NCI-H1417 (cell line): ENCODE results near the gene FOXO6.

Experiments
- DNase-seq, 3 experiments: peaks; one replicate each; lab custom pipeline; 2025; lab: John Stamatoyannopoulos, UW

Gene FOXO6

DNA sequence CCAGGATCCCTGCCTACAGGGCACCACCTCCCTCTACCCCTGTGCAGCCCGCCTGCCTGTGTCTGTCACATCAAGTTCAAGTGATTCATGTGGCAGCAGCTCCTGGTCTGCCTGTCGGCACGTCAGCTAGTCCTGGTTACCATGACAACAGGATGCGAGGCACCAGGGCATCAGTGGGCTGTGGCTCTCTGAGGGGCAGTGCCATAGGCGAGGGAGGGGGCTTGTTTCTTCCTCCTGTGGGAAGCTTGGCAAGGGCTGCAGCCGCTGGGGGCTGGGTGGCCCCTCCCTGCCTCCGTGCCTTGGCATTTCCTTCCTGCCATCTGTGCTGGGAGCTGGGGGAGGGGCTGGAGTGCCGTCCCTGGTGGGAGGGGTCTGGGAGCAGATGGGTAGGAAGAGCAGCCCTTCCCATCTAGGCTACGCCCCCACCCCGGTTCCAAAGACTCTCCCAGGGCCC lies 43.1 kb downstream of the FOXO6 start:
- peak; percentile 59 to 92 (median 76) for DNase-seq

DNA sequence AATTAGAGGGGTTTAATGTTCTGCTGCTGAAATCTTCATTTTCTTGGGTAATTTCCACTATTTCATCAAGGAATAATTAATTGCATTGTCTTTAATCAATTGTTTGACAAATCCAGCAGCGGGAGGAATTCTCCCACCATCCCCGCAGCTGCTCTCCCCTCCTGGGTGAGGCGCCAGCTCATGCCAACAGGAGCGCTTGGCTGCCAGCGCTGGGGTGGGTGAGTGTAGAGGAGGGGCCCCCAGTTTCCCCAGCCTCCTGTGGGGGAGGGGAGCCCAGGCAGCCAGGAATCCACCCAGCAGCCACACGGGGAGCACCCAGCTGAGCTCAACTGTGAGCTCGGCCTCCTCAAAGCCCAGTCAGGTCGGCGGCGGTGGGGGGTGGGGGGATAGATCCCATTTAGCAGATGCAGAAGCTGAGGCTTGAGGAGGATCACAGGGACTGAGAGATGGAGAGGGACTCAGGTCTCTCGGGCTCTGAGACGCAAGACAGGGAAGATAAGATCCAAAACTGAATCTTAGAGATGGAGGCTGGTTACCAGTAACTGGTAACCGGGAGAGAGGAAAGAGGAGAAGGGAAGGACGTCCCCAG lies 46.5 kb downstream of the FOXO6 start:
- DNase-seq, result no peak

DNA sequence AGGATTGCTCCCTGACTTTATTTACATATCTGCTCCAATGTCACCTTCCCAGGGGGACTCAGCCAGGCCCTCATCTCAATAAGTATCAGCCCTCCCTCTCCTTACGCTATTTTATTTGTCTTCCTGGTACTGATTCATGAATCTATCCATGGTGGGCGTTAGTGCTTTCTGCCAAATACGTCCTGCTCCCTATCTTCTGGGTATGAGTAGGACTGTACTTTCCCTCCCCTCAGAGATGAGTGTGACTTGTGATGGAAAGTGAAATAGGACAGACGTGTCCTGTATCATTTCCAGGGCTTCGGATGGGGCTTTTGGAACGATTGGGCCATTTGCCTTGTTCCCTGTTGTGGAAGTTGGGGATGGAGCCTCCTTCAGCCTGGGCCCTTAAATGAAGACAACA lies 47.5 kb downstream of the FOXO6 start:
- DNase-seq, result no peak

DNA sequence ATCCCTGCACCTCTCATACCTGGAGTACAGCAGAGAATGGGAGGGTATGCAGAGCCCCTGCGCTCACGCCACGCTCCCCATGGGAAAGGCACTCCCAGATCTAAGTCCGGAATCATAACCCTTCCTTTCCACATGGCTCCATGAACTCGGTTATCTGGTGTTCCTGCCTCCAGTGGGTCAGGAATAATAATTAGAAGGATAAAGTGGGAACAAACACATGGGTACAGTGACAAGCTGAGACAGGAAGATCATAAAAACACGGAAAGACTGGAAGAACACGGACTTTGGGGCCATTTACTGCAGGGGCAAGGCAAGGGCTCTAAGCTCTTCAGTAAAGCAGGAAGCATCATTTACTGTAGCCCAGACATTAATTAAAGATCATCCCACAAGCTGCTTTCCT lies 48.6 kb downstream of the FOXO6 start:
- no peak for DNase-seq

DNA sequence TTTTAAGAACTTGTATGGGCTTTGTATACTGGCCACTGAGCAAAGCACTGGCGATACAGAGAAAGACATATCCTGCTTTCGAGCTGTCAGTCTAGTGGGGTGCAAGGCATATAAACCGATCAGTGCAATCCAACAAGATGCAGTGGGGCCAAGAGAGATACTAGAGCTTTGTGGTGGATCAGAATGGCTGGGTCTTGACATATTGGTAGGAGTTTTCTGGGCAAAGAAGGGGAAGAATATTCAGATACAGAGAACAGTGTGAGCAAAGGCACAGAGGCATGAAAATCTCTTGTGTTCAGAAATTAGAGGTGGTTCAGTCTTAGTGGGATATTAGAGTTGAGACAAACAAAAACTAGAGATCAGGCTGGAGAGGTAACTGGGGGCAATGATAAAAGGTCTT lies 49.2 kb downstream of the FOXO6 start:
- no peak for DNase-seq

DNA sequence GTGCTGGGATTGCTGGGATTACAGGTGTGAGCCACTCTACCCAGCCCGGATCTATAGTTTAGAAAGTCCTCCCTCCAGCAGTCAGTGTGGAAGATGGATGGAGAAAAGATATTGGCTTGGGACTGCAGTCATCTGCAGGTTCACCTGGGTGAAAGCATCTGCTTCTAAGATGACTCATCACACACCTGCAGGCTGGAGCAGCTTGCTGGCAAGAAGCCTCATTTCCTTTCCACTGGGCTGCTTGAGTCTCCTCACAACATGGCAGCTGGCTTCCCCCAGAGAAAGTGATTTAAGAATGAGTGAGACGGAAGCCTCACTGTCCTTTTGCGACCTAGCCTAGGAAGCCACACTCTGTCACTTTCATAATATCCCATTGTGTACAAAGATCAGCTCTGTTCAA lies 50.0 kb downstream of the FOXO6 start:
- DNase-seq, result no peak

DNA sequence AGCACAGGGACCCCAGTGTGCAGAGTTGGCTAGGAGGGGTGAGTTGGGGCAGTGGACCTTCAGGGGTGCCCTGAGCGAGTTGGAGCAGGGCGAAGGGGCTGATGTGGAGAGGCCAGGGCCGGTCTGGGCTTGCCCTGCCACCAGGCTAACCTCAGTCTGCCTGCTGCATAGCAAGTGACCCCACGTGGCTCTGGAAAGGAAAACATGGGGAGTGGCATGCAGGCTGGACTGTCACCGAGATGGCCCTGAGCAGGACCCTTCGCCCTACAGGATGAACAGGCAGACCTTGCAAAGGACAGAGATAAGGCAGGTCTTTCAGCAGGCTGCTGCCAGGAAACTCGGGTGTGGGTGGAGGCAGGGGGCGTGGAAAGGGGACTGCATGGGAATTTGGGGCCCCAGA lies 51.5 kb downstream of the FOXO6 start:
- peak in 1 of 3 experiments; percentile 56 for DNase-seq

DNA sequence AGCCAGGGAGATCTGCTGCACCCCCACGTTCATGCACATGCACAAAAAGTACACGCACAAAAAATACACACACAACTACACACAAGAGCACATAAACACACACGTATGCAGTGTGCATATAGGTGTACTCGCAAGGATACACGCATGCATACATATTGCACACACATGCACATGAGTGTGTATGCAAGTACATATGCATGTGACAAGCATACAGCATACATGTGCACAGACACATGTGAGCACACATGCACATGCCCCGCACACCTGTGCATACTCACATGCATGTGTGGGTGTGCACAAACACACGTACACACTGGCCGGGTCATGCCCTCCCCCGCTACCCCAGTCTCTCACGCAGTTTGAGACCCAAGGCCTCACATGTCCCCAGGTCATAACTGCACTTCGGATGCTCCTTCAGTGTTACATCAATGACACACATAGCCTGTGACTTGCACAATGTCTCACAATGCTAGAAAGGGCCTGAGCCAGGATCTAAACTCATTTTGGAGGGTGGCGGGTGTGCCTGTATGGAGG lies 52.6 kb downstream of the FOXO6 start:
- DNase-seq, result no peak

DNA sequence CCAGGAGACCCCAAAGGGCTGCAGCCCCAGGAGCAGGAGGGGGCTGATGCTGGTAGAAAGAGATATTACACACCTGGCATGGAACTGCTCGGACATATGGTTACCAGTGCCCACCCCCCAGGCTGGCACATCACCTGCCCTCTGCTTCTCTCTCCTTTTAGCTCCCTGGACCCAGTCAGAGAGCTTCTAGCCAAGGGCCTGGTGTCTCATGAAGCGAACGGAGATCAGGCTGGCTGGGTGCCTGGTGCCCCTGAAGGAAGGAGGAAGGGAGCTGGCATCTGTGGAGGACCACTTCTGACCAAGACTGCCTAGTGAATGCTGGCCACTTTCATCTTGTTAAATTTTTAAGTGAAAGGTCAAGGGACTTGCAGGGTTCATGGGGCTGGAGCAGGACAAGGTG lies 53.1 kb downstream of the FOXO6 start:
- DNase-seq, result no peak

DNA sequence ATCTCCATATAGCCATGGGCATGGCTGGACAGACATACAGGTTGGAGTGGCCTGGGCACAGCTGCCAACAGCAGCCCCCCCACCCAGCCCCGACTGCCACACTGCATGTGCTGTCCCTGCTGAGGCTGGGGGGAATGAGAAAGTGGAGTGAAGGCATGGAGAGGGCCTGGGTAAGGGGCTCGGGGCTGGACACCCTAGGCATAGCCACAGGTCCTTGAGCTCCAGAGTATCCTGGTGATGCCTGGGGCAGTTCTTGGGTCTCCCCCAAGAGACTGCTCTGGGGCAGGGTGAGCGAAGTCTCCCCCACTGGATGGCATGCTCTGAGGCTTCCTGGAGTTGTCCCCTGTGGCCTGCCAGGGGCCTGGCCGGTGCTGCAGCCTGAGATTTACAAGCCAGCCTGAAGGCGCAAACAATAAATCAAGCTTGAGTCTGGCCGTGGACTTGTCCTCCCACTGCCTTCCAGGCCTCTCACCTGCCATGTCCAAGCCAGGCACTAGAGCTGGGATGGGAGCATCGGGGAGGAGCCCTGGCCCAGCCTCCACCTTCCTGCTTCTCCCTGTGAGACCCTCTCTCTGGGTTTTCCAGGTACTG lies 53.6 kb downstream of the FOXO6 start:
- peak in 2 of 3 experiments; percentile 32 to 84 for DNase-seq

DNA sequence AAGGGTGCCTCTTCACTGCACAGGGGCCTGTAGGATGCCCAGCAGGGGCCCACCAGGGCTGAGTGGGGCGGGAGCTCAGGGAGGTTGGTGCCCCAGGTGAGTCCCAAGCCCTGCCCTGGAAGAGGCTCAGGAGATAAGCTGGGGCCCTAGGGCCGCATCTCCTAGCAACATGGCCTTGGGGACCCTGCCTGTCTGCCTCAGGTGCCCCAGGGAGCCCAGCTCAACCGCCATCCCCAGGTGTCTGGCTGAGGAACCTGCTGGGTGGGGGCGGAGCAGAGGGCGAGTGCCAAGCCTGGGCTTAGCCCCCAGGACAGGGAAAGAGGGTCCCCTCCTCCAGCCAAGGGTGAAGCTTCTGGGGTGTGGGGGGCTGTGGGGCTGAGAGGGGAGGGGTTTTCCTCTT lies 54.8 kb downstream of the FOXO6 start:
- peak in 1 of 3 experiments; percentile 41 for DNase-seq

DNA sequence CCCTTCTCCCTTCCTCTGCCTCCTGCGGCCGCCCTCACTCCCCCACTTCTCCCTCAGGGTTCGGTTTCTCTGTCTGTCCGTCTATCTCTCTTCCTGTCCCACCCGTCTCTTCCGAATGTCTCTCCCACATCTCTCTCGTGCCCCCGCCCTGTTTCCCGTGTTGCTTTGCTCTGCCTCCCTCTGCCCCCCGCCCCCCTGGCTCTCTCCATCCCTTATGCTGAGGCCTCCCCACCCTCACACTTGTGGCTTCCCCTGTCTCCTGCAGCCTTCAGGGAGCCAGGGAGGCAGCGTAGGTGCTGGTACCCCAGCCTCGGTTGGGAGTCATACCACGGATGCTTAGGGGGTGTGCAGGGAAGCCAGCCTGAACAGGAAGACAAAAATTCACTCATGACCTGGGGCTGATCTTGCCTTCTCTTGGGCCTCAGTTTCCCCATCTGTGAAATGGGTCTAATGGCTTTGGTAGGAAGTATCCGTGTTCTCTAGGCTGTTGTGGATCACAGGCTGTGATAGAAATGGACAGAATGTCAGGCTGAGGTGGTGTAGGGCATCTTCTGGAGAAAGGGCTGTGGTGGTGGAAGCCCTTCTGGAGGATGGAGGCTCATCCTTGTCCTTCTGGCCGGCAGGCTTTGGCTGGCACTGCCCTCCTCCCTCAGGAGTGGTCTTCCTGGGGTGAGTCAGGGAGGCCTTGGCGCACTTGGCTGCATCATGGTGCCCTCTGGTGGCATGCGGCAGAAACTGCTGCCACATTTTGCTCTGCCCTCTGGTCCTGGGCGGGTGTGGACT lies 55.5 kb downstream of the FOXO6 start:
- peak; percentile 74 to 85 (median 81) for DNase-seq

DNA sequence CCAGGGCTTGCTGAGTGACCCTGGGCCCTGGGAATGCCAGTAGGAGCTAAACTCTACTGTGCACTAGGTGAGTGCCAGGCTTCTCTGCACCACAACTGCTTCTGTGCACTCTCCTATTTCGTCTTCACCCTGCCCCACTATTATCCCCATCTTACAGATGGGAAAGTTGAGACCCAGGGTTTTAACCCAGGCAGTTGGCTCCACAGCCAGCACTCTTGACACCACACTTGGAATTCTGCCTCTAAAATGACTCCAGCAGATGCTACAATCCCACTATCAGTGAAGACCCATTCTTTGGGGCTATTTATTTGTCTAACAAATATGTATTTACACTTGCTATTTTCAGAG lies 56.1 kb downstream of the FOXO6 start:
- no peak for DNase-seq

DNA sequence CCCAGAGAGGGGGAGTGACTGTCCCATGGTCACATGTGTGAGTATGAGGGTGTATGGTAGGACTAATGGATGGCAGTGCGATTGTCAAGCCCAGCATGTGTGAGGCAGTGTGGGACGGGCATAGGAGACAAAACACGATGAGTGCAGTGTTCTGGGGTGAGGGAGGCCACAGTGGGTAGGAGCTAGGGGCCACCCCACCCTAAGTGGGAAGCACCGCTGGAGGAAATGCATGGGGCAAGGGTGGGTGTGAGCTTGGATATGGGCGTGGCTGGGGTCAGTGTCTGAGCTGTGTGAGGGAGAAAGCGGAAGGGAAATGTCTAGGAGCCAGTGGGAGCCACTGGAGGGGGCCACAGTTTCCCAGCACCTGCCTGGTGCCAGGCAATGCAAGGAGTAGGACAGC lies 56.5 kb downstream of the FOXO6 start:
- DNase-seq, result no peak

DNA sequence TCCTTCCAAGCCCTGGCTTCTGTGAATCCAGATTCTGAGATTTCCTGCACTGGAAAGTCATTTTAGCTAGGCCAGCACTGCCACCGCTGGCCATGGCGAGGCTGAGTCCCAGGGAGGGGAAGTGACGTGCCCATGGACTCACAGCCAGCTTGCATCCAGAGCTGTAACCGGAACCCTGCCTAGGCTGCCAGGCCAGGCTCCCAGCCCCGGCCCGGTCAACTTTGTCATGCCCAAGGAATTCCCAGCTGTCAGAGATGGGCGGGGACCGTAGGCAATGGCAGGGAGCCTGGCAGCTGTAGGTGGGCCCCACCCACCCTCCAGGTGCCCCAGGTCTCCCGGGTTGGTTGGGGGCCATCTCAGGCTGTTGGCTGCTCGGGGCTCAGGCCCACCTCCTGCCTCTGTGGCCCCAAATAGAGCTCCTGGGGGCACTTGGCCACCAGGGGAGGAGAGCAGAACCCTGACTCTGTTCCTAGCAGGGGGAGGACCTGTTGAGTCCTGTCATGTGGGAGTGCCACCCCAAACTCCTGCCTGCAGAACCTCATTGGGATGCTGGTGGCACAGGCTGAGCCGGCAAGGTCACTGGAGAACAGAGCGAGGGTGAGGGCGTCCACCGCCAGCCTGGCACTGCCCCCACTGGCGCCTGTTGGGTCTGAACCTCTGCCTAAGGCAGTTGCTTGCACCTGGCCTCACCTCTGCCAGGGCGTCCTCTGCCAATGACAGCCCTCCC lies 57.8 kb downstream of the FOXO6 start:
- DNase-seq, result peak in 1 of 3 experiments; percentile 34

DNA sequence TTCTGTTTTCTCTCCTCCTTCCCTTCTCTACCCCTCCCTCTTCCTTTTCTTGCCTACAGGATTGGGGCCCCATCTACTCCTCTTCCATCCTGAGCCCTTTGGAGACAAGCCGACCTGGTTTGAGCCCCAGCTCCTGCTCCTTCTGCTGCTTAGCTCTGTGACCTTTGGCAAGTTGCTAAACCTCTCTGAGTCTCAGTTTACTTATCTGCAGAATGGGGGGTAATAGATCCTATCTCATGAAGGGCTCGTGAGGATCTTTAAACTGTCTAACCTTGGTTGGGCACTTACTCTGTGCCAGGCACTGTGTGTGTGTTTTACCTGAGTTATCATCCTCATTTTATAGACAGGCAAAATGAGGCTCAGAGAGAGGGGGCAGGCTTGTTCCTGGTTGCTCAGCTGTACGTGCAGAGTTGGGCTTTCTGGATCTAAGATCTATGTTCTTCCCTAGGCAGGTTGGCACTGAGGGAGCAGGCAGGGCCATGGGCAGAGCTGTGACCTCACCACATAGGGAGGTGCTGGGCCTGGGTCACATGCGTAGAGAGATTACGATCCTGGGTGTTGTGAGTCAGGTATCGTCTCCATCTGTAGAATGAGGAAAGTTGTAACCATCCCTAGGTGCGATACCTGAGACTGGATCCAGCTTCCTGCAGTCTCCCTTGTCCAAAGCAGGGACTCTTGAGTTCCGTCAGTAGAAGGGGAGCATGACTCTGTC lies 58.5 kb downstream of the FOXO6 start:
- no peak for DNase-seq

DNA sequence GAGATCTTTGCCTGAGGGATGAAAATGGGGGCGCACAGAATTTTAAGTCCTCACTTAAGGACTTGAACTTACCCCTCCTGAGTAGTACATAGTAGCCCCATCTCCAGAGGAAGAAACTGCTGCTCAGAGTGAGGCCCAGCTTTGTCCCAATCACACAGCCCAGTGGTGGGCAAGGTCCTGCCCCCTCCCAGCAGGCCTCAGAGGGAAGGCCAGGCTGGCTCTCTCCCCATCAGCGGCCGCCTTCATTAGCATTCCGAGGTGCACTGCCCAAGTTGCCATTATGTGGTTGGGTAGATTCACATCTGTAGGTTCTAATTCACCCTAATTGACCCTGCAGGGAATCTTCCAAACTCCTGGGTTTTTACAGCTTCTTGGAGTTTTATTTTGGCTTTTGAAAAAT lies 59.1 kb downstream of the FOXO6 start:
- no peak for DNase-seq

DNA sequence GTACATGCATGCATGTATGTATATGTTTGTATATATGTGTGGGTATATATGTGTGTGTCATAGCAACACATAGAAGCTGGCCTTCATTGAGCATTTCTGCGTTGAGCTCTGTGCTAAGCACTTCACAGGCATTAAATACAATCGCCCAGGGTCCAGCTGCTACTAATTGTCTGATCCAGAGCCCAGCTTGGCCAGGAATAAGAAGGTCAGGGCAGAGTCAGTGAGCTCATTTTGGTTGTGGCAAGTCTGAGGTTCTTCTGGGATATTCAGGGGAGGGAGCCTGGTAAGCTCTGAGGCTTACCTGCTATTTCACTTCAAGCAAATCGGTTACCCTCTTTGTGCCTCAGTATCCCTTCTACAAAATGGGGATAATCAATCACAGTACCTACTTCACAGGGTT lies 59.6 kb downstream of the FOXO6 start:
- DNase-seq, result peak in 1 of 3 experiments; percentile 22

DNA sequence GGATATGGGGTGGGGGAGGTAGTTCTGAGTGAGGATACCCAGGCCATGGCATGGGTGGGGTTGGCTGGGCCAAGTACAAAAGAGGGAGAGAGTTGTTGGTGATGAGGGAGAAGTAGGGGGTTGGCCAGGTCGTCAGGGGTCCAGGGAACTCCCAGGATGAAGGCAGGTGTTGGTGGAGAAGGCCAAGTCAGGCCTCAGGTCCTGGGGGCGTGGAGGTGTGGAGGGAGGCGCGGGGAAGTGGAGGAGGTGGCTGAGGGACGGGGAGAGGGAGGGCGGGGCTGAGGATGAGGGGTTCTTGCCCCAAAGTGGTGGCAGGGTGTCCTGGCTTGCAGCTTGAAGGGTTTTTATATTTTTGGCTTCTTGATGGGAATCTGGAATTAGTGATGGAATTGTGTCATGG lies 61.1 kb downstream of the FOXO6 start:
- no peak for DNase-seq

DNA sequence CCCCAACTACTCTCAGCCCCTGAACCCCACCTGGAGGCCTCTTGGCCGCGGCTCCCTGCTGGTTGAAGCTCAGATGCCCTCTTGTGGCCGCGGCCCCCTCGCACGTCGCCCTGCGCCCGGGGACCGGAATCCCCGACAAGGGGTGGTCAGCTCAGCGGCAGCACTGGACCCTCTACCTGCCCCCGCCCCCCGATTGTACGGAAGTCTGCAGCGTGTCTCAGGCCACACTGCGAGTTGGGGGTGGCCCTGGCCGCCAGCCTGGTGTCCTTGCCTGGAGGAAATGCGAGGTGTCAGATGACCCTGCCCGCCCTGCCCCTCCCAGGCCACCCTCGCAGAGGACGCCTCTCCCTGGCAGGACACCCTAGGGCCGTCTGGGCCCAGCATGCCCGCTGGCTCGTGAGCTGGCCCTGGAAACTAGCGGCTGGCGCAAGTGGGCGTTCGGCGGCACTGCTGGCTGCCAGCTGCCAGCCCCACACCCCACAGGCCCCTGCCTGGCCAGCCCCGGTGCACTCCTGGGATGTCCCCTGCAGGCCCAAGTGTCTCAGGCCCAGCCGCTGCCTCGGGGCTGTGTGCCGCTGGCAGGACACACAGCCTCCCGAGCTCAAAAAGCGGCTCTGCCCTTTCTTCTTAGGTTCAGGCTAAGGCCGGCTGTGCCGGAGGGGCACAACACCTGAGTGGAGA lies 62.4 kb downstream of the FOXO6 start:
- no peak for DNase-seq

DNA sequence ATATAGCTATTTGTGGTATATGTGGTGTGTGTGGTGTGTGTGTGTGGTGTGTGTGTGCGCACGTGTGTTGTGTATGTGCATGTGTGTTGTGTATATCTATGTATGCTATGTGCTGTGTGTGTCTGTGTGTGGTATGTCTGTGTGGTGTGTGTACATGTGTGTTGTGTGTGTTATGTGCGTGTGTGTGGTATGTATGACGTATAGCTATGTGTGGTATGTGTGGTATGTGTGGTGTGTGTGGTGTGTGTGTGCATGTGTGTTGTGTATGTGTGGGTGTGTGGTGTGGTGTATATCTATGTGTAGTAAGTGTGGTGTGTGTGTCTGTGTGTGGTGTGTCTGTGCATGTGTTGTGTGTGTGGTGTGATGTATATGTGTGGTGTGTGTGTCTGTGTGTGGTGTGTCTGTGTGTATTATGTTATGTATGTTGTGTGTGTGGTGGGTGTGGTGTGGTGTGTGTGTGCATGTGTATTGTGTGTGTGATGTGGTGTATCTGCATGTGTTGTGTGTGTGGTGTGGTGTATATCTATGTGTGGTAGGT lies 63.4 kb downstream of the FOXO6 start:
- no peak for DNase-seq
